Fibroblast of the aortic adventitia (primary cell): ENCODE data around the gene C20orf173. TPM values are rescaled to one million over a fixed set of nuclear protein-coding genes. Genes with fewer than 3 reads are reported as not detected.

Experiments used
- DNase-seq: peaks from one replicate; pipeline ENCODE4 v3.0.0-alpha.2; 2010; ENCODE audit warnings: low read depth
- H3K4me3 ChIP-seq: 2 replicates; pipeline ENCODE4 v1.5.1; 2011; ENCODE audit warnings: low read depth, mild to moderate bottlenecking, control low read depth, low read length, moderate library complexity
- CTCF ChIP-seq: IDR thresholded peaks from 2 replicates; pipeline ENCODE4 v1.5.1; 2011; ENCODE audit warnings: mild to moderate bottlenecking, low read length, control low read depth, inconsistent platforms; ENCODE audit not compliant: insufficient read depth
- total RNA-seq: library from RNA; depleted of rRNA; stranded (reverse); fragments of >200 nt; gene quantifications from 2 replicates; pipeline ENCODE4 v1.2.3, GENCODE V29; 2012; ENCODE audit warnings: low replicate concordance

Gene C20orf173
- total RNA-seq, 1 donor: not detected

GRCh38 chr20:35568645-35569044 is 39.2 kb upstream of the C20orf173 start:
- TF ChIP-seq CTCF: no peak
- H3K4me3 ChIP-seq: no peak overlapping the region
- no peak for DNase-seq

- no peak for TF ChIP-seq CTCF
- DNase-seq: no peak
- H3K4me3 ChIP-seq: no peak overlapping the region
Measured at GRCh38 chr20:35564905-35565304, 35.5 kb upstream of the C20orf173 start.

- no peak overlapping the region for H3K4me3 ChIP-seq
- TF ChIP-seq CTCF: no peak
- no peak for DNase-seq
Measured at GRCh38 chr20:35563834-35564233, 34.4 kb upstream of the C20orf173 start.

GRCh38 chr20:35562541-35563110 is 33.2 kb upstream of the C20orf173 start:
- no peak for TF ChIP-seq CTCF
- DNase-seq: no peak
- no peak overlapping the region for H3K4me3 ChIP-seq

GRCh38 chr20:35561671-35562070 is 32.2 kb upstream of the C20orf173 start:
- TF ChIP-seq CTCF: no peak
- no peak for DNase-seq
- no peak overlapping the region for H3K4me3 ChIP-seq

GRCh38 chr20:35561268-35561667 is 31.8 kb upstream of the C20orf173 start:
- peak; percentile 21 for TF ChIP-seq CTCF
- DNase-seq: peak; percentile 27
- H3K4me3 ChIP-seq: no peak overlapping the region

GRCh38 chr20:35560541-35560940 is 31.1 kb upstream of the C20orf173 start:
- no peak for TF ChIP-seq CTCF
- H3K4me3 ChIP-seq: no peak overlapping the region
- DNase-seq: no peak
